ENCODE data around the gene PRKG1. TPM values are rescaled to one million over a fixed set of nuclear protein-coding genes. Genes with fewer than 3 reads are reported as not detected.
A peak's percentile ranks its signal among the peaks of the same experiment; 100 is the strongest.

The PRKG1 gene
- total RNA-seq, 1 experiment from 2014 or later: 0.09 TPM

DNA sequence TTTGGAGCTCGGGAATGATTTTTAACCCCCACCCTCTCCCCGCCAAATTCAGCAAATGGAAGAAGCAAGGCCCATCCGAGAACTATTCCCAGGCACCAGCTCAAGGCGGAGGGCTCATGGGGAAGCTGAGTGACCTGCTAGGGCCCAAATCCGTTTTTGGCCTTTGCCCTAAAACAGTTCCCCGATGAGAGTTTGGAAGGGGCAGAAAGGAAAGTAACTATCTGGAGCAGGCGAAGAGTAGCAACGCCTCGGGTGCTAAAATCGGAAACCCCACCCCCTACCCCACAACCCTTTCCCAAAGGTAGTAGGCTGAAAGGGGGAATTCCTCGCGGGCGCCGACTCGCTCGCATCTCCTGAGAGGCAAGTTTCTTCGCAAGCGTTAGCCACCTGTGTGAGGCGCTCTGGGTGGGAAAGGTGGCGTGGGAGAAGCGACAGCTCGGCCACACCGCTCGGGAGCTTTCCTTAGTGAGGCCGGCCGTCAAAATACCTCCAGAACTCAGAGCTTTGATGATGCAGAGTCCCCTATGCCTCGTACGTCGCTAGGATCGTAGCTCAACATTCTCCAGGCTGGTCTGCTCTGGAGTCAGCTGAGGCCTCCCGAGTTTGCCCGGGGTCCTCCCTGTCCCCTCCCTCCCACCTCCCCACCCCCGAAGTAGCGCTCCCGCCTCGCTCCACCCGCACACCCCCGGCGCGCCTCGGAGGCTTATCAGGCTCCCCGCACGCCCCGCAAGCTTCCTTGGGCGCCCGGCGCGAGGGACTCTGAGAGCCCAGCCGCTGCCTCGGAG, 642 bp upstream of the PRKG1 start:
- H3K4me1 Mint-ChIP-seq (ENCODE audit: low read depth, unreplicated experiment): peaks cover 7% of the 10 kb centered on the region
- Histone ChIP-seq H3K27me3 (replicated peaks; ENCODE audit: control insufficient read depth, insufficient read depth, low read length) (peaks cover 8% of the 10 kb centered on the region), H3K4me3 (ENCODE audit: low read depth, low read length) (peak overlapping the region; percentile 43), H3K4me1 (peaks cover 5% of the 10 kb centered on the region), H3K9me3 (no peaks in the 10 kb centered on the region), H3K36me3 (ENCODE audit: control insufficient read depth, insufficient read depth, low read length) (no peaks in the 10 kb centered on the region)
- intact Hi-C loops (cut with micrococcal nuclease; ENCODE audit: unreplicated experiment): no loop called here
- POLR2A ChIA-PET: no interaction called here
- H3K36me3 Mint-ChIP-seq (ENCODE audit: insufficient read depth, unreplicated experiment): no peaks in the 10 kb centered on the region
- peaks cover 33% of the 10 kb centered on the region for H3K27me3 Mint-ChIP-seq (ENCODE audit: insufficient read depth, unreplicated experiment)
- TF ChIP-seq, protein P1, sequence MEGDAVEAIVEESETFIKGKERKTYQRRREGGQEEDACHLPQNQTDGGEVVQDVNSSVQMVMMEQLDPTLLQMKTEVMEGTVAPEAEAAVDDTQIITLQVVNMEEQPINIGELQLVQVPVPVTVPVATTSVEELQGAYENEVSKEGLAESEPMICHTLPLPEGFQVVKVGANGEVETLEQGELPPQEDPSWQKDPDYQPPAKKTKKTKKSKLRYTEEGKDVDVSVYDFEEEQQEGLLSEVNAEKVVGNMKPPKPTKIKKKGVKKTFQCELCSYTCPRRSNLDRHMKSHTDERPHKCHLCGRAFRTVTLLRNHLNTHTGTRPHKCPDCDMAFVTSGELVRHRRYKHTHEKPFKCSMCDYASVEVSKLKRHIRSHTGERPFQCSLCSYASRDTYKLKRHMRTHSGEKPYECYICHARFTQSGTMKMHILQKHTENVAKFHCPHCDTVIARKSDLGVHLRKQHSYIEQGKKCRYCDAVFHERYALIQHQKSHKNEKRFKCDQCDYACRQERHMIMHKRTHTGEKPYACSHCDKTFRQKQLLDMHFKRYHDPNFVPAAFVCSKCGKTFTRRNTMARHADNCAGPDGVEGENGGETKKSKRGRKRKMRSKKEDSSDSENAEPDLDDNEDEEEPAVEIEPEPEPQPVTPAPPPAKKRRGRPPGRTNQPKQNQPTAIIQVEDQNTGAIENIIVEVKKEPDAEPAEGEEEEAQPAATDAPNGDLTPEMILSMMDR (IDR thresholded peaks at IDR 0.05; ENCODE audit: insufficient read depth in 1 of 2, low read depth in 1 of 2, low read length in 1 of 2, severe bottlenecking in 1 of 2, unreplicated experiment in 1 of 2): no peak
- CTCF ChIA-PET: interaction anchor here (0.5 to 0.7 kb wide), 3 partner anchors 30 to 77 kb away, joined by 3 to 4 read pairs (median 4); no protein-coding TSS in a partner anchor
- peak overlapping the region; percentile 84 for H3K4me3 Mint-ChIP-seq (ENCODE audit: unreplicated experiment)
- BruUV-seq (replicated peaks): no TSS peak
- no peaks in the 10 kb centered on the region for H3K9me3 Mint-ChIP-seq (ENCODE audit: unreplicated experiment)
- no peak overlapping the region for H3K27ac Mint-ChIP-seq (ENCODE audit: unreplicated experiment)
- peak; percentile 26 to 49 for DNase-seq

DNA sequence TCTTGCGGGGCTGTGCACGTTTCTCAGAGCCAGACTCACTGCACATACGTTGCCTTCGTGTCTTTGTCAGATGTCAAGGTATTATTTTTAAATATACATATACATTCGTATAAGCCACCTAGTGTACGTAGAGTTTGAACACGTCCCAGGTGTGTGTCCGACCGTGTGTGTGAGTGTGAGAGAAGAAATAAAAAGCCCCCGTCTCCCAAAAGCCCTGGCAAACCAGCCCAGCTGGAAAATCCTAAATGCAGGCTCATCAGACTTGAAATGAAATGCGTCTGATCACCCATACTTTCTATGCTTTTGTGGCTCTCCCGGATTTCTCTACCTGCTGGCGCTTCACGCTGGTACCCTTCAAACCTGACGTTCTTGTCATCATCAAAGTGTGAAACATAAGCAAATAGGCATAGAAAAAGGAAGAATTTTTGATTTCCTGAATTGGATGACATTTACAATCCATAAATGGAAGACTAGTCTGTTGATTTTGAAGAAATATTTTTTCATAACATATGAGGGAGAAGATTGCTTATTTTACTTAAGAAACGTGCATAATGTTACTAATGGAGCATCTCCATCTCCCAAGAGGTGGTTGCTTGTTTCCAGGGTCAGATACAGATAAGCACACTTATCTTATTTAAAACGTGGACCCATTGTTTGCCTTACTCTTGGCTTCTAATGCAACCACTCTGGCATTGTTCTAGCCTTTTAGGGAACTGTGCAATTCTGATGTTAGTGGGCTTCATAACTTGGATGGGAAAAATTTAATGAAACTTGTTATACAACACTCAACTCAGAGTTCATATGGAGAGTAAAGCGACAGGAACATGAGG, 971 bp downstream of the PRKG1 start:
- ChIA-PET POLR2A (no interaction called here), CTCF (interaction anchor here (0.6 to 0.8 kb wide), 2 partner anchors 12 to 929 kb away, joined by 3 read pairs; no protein-coding TSS in a partner anchor)
- H3K27ac Mint-ChIP-seq (ENCODE audit: unreplicated experiment): no peak overlapping the region
- TF ChIP-seq, protein P1 (IDR thresholded peaks at IDR 0.05; ENCODE audit: insufficient read depth in 1 of 2, low read depth in 1 of 2, low read length in 1 of 2, severe bottlenecking in 1 of 2, unreplicated experiment in 1 of 2): no peak
- peaks cover 5% of the 10 kb centered on the region for H3K4me1 ChIP-seq
- DNase-seq: no peak
- no peaks in the 10 kb centered on the region for H3K9me3 ChIP-seq
- H3K27me3 Mint-ChIP-seq (ENCODE audit: insufficient read depth, unreplicated experiment): peaks cover 30% of the 10 kb centered on the region
- H3K4me1 Mint-ChIP-seq (ENCODE audit: low read depth, unreplicated experiment): peaks cover 7% of the 10 kb centered on the region
- intact Hi-C loops (cut with micrococcal nuclease; ENCODE audit: unreplicated experiment): no loop called here
- no peaks in the 10 kb centered on the region for H3K9me3 Mint-ChIP-seq (ENCODE audit: unreplicated experiment)
- no peaks in the 10 kb centered on the region for H3K36me3 ChIP-seq (ENCODE audit: control insufficient read depth, insufficient read depth, low read length)
- no peaks in the 10 kb centered on the region for H3K36me3 Mint-ChIP-seq (ENCODE audit: insufficient read depth, unreplicated experiment)
- H3K4me3 ChIP-seq (ENCODE audit: low read depth, low read length): peak overlapping the region; percentile 43
- no TSS peak for BruUV-seq (replicated peaks)
- peak overlapping the region; percentile 84 for H3K4me3 Mint-ChIP-seq (ENCODE audit: unreplicated experiment)
- peaks cover 8% of the 10 kb centered on the region for H3K27me3 ChIP-seq (replicated peaks; ENCODE audit: control insufficient read depth, insufficient read depth, low read length)

DNA sequence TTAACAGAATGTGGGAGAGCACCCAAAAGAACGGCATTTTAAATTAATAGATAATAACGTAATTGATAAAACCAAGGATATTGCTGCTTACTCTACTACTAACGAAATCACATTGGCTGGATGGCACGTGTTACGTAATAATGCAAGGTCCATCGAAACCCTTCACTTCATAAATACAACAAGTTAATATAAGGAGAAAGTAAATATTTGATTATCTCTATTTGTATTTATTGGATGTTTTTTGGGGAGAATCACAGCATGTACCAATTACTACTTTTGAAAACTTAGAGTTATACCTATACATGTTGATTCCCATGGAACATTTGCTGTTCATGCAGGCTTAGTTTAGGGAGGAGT, 1.6 kb downstream of the PRKG1 start:
- Histone ChIP-seq H3K4me1 (peaks cover 5% of the 10 kb centered on the region), H3K9me3 (no peaks in the 10 kb centered on the region), H3K4me3 (ENCODE audit: low read depth, low read length) (no peak overlapping the region), H3K27me3 (replicated peaks; ENCODE audit: control insufficient read depth, insufficient read depth, low read length) (peaks cover 8% of the 10 kb centered on the region), H3K36me3 (ENCODE audit: control insufficient read depth, insufficient read depth, low read length) (no peaks in the 10 kb centered on the region)
- POLR2A ChIA-PET: no interaction called here
- TF ChIP-seq, protein P1 (IDR thresholded peaks at IDR 0.05; ENCODE audit: insufficient read depth in 1 of 2, low read depth in 1 of 2, low read length in 1 of 2, severe bottlenecking in 1 of 2, unreplicated experiment in 1 of 2): no peak
- H3K9me3 Mint-ChIP-seq (ENCODE audit: unreplicated experiment): no peaks in the 10 kb centered on the region
- H3K27me3 Mint-ChIP-seq (ENCODE audit: insufficient read depth, unreplicated experiment): peaks cover 34% of the 10 kb centered on the region
- no peaks in the 10 kb centered on the region for H3K36me3 Mint-ChIP-seq (ENCODE audit: insufficient read depth, unreplicated experiment)
- no peak overlapping the region for H3K27ac Mint-ChIP-seq (ENCODE audit: unreplicated experiment)
- no peak overlapping the region for H3K4me3 Mint-ChIP-seq (ENCODE audit: unreplicated experiment)
- intact Hi-C loops (cut with micrococcal nuclease; ENCODE audit: unreplicated experiment): no loop called here
- H3K4me1 Mint-ChIP-seq (ENCODE audit: low read depth, unreplicated experiment): peaks cover 7% of the 10 kb centered on the region
- BruUV-seq (replicated peaks): no TSS peak
- CTCF ChIA-PET: no interaction called here
- no peak for DNase-seq

Data from Caco-2 (cell line).